GM15510 (cell line): ENCODE measurements around the gene SEPTIN7.

Source experiments
- POLR2A ChIP-seq: IDR thresholded peaks from 3 replicates; pipeline ENCODE4 v1.6.1; 2011; ENCODE audit warnings: borderline replicate concordance; ENCODE audit not compliant: insufficient read length; ENCODE audit errors: extremely low read depth

SEPTIN7 gene

GRCh38 chr7:35849954-35850353 is 49.1 kb downstream of the SEPTIN7 start:
- TF ChIP-seq POLR2A, result no peak
